HCT116 (cell line): ENCODE results near the gene UBE2E1.

Source experiments
- CEBPB ChIP-seq: IDR thresholded peaks from 2 replicates; pipeline ENCODE4 v1.6.1; 2012; ENCODE audit warnings: low read depth
- CTCF ChIP-seq, 3 experiments: fragments of 200-600 bp in 1 of 3; sonication (generic) in 1 of 3; IDR thresholded peaks in 2 of 3; conservative IDR thresholded peaks in 1 of 3; 2 replicates each; pipeline ENCODE4 v1.5.1; 2012 to 2017; ENCODE audit warnings: low read depth in 2 of 3, low read length in 2 of 3, antibody characterized with exemption in 1 of 3, borderline replicate concordance in 1 of 3, control low read depth in 1 of 3, mild to moderate bottlenecking in 1 of 3, mixed read lengths in 1 of 3, mixed run types in 1 of 3, moderate library complexity in 1 of 3; ENCODE audit not compliant: insufficient read depth in 1 of 3
- EZH2 ChIP-seq: fragments of 200-600 bp; sonication (generic); IDR thresholded peaks from 2 replicates; pipeline ENCODE4 v1.6.1; 2017; ENCODE audit warnings: antibody characterized with exemption, mixed run types
- POLR2A ChIP-seq: IDR thresholded peaks from 2 replicates; pipeline ENCODE4 v1.7.0; 2011; ENCODE audit warnings: borderline replicate concordance; ENCODE audit not compliant: insufficient read depth, insufficient read length; ENCODE audit errors: extremely low read depth
- SP1 ChIP-seq: IDR thresholded peaks from 2 replicates; pipeline ENCODE4 v1.6.1; 2012; ENCODE audit warnings: low read depth
- SRF ChIP-seq: IDR thresholded peaks from 2 replicates; pipeline ENCODE4 v1.6.1; 2012; ENCODE audit warnings: low read depth
- ZFX ChIP-seq: fragments of 450-650 bp; IDR thresholded peaks from 2 replicates; pipeline ENCODE4 v1.6.1; 2017

DNA sequence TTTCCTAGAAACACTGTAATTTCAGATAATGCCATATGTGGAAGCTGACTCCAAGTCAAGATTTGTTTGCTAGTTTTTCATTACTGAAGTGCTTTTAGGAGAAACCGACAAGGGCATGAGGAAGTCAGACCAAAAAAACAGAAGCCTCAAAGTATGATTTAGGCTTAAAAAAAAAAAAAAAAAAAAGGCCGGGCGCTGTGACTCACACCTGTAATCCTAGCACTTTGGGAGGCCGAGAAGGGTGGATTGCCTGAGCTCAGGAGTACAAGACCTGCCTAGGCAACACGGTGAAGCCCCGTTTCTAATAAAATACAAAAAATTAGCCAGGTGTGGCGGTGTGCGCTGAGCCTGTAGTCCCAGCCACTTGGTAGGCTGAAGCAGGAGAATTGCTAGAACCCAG is 122.8 kb downstream of the UBE2E1 start:
- no peak for TF ChIP-seq SRF
- no peak for TF ChIP-seq CTCF (IDR thresholded peaks at IDR 0.05 in 2 of 3, conservative IDR thresholded peaks at IDR 0.05 in 1 of 3; ENCODE audit: borderline replicate concordance in 1 of 3, insufficient read depth in 1 of 3, low read depth in 2 of 3, low read length in 2 of 3)
- no peak for TF ChIP-seq SP1
- TF ChIP-seq EZH2, result no peak
- no peak for TF ChIP-seq POLR2A
- TF ChIP-seq CEBPB, result no peak
- no peak for TF ChIP-seq ZFX
